Endometrium (tissue), 2 donors: ENCODE measurements around the gene UQCR11.

Source experiments
- FAIRE-seq: peaks from 2 replicates; lab custom pipeline; 2012; peaks lifted over from hg19 to GRCh38; lab: Jason Lieb, UNC
- donor health status: control.
- donor health status: control.

Gene UQCR11

DNA sequence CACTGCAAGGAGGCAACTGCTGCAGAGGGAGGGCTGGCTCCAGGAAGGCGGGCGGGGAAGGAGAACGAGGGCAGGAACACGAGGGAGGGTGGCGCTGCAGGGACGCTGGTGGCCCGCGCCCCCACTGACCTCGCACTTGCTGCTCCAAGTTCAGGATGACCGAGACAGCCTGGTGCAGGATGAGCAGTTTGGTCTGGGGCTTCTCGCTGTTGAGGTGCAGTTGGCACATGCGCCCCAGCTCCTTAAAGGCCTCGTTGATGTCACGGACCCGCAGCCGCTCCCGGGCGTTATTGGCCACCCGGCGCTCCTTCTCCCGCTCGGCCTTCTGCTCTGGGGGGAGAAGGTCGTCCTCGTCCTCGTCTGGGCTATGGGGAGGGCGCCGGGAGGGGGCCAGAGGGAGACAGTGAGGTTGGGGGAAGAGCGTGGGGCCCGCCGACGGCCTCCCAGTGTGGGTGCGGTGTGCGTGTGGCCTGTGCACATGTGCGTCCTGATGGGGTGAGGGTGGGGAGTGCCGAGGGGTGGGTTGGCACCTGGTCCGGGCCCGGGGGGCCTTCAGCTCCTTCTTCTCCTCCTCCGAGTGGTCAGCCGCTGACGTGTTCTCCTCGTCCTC lies 10.0 kb upstream of the UQCR11 start:
- no peak for FAIRE-seq

- FAIRE-seq, result no peak
Measured at GRCh38 chr19:1613808-1614570, 8.7 kb upstream of the UQCR11 start.

GRCh38 chr19:1613146-1613545 lies 7.9 kb upstream of the UQCR11 start:
- FAIRE-seq, result no peak

GRCh38 chr19:1612114-1613086 lies 7.1 kb upstream of the UQCR11 start:
- FAIRE-seq, result no peak

DNA sequence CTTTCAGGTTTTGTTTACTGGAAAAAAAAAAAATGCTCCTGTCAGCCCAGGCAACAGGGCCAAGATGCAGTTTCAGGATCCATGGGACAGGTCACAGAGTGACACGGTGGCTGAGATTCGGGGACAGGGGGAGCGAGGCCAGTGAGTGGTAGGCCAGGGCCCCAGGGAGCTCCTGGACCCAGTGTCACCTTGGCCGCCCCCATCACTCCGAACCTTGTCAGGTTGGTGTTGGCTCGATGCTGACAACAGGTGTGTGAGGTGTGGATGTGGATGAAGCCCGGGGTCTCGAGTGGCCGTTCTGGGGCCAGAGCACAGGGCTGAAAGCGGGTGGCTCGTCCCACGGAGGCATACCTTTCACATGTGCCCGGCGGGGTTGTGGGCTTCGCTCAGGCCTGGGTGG lies 6.1 kb upstream of the UQCR11 start:
- no peak for FAIRE-seq

- FAIRE-seq, result no peak
Measured at GRCh38 chr19:1610579-1610978, 5.3 kb upstream of the UQCR11 start.

- no peak for FAIRE-seq
Measured at GRCh38 chr19:1609680-1610474, 4.6 kb upstream of the UQCR11 start.

GRCh38 chr19:1609103-1609396 lies 3.8 kb upstream of the UQCR11 start:
- no peak for FAIRE-seq

GRCh38 chr19:1608359-1609102 lies 3.3 kb upstream of the UQCR11 start:
- no peak for FAIRE-seq

DNA sequence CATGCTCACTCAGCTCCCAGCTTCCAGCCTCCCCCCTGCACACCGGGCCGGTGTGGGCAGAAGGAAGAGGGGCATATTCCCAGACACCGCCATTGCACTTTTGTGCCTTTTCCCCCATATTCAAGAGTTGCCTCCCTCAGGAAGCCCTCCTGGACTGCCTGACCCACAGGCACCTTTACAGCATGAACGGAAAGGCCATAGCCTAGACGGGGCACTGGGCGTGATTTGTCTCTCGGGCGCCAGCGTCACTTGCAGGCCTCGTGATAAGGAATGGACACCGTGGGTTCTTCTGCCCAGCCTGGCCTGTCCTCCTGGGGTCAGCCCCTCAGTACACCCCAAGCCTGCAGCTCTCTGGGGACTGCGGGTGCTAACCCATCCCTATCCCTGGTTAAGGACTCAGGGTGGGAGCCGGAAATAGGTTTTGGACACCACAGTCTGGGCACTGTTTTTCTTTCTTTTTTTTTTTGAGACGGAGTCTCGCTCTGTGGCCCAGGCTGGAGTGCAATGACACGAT lies 933 bp upstream of the UQCR11 start:
- FAIRE-seq, result no peak

DNA sequence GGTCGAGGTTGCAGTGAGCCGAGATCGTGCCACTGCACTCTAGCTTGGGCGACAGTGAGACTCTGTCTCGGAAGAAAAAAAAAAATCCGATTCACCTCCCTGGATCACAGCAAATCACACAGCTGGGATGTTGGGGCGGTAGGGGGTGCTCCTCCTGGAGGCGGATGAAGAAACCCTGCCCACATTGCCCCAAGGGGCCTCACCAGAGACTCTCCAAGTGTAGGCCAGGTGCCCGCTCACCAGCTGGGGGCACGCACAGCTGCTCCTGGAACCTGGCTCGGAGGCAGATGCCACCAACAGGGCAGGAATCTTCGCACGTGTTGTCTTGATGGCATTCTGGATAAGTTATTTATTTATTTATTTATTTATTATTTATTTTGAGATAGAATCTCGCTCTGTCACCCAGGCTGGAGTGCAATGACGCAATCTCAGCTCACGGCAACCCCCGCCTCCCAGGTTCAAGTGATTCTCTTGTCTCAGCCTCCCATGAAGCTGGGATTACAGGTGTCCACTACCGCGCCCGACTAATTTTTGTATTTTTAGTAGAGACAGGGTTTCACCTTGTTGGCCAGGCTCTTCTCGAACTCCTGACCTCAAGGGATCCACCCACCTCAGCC lies 3.1 kb downstream of the UQCR11 start:
- no peak for FAIRE-seq

- FAIRE-seq, result no peak
Measured at GRCh38 chr19:1601613-1602064, 3.6 kb downstream of the UQCR11 start.

- FAIRE-seq, result no peak
Measured at GRCh38 chr19:1599460-1599846, 5.8 kb downstream of the UQCR11 start.

- no peak for FAIRE-seq
Measured at GRCh38 chr19:1598777-1599459, 6.3 kb downstream of the UQCR11 start.

- FAIRE-seq, result no peak
Measured at GRCh38 chr19:1593501-1593772, 11.8 kb downstream of the UQCR11 start.

DNA sequence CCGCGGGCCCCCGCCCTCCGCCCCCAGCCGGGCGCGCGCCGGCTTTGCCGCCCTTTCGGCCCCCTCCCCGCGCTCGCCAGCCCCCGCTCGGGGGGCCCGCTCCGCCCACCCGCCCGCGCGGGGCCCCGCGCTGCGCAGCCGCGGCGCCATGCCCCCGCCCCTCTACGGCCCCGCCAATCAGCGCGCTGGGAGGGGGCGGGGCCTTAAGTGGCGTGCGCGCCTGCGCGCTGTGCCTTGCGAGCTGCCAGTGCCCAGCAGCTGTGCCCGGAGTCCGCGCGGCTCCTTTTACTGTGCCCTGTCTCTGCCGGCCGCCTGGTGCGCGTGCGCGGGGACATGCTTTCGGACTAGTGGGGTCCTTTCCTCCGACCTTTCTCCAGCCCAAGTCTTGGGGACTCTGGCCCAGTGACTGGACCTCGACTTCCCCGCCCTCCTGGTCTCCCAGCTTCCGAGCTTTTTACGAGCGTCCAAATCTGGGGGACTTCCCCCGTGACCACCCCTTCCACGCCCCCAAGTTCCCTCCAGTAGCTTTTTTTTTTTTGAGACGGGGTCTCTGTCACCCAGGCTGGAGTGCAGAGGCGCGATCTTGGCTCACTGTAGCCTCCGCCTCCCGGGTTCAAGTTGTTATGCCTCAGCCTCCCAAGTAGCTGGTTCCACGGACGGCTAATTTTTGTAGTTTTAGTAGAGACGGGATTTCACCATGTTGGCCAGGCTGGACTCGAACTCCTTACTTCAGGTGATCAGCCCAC lies 12.3 kb downstream of the UQCR11 start, which contains the start of gene MBD3:
Gene MBD3, minus strand, starts transcription at position 111 of the 746 bp plus-strand sequence. CDS start 234 bp downstream, outside the sequence.
- no peak for FAIRE-seq

GRCh38 chr19:1592024-1592754 lies 13.1 kb downstream of the UQCR11 start:
- FAIRE-seq, result no peak

DNA sequence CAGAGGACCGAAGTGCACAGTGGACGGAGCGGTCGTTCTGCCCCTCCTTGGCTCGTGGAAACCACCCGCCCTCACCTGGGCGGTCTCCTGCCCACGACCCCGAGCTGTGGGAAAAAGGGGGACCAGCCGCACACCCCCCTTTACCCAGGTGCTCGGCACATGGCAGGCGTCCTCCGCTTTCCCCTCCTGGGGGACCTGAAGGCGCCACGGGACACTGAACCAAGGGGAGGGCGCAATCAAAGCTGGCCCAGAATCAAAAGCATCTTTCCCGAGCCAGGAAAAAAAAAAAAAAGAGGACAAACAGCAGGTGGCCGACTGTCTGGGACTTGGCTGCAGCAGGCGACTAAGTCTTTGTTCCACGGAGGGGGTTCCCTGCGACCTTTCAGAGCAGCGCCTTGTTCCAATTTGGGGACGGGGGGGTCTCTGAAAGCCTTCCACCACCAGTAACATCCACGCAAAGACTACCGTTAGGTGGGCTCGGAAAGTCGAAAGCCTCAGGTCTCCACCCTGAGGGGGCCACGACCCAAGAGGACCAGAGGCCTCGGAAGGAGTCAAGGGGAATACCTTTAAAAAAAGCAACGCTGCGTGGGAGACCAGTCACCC lies 13.7 kb downstream of the UQCR11 start:
- FAIRE-seq, result no peak
